ENCODE results near the gene NOX3. TPM values are rescaled to one million over a fixed set of nuclear protein-coding genes. Genes with fewer than 3 reads are reported as not detected.
A peak's percentile ranks its signal among the peaks of the same experiment; 100 is the strongest.

NOX3 gene
- total and polyA plus RNA-seq, 10 of the 15 experiments (the other 5 are each of a cell fraction or from before 2014, with no cell fraction given), result not detected

DNA sequence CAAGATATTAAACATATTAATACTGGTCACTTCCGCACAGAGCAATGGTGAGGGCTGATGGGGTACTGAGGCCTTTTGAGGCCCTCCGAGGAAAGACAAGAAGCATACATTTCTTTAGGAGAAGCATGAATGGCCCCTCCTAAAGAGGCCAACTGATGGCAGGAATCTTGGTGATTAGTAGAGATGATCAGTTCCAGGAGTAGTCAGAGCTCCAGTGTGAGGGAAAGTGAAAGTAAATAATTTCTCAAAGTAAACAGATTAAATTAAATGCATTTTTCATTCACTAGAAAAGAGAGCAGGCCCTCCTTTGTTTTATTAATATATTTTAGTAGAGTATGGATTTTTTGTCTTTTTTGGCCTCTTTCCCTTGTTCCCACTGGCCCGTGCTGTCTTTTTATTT lies 38.2 kb downstream of the NOX3 start:
- peak overlapping the region; percentile 48 for H3K4me2 ChIP-seq (ENCODE audit: control insufficient read depth, insufficient read depth)
- DNase-seq (ENCODE audit: low read depth, low spot score), result no peak
- H3K36me3 ChIP-seq (ENCODE audit: control insufficient read depth in 2 of 2, insufficient read depth in 2 of 2, low read length in 1 of 2), result no peaks in the 10 kb centered on the region
- SMC1A ChIA-PET (ENCODE audit: uncharacterized antibody, unreplicated experiment), result interaction anchor here (0.7 to 3.1 kb wide), 18 partner anchors 10 to 526 kb away, joined by 3 to 23 read pairs (median 4); no protein-coding TSS in a partner anchor
- 65% methylated on average over 3 of the region's 3 CpGs for WGBS (ENCODE audit: insufficient coverage, insufficient replicate concordance, low lambda C conversion rate, missing lambda C conversion rate)
- H3K9ac ChIP-seq (ENCODE audit: control insufficient read depth, insufficient read depth, low read length), result peak overlapping the region; percentile 46
- no peaks in the 10 kb centered on the region for H3K27me3 ChIP-seq (replicated peaks in 1 of 2; ENCODE audit: control insufficient read depth in 2 of 2, insufficient read depth in 2 of 2, low read length in 1 of 2)
- H3K27ac ChIP-seq (ENCODE audit: control insufficient read depth, insufficient read depth), result peak overlapping the region; percentile 79
- TF ChIP-seq NR2C2 (IDR thresholded peaks at IDR 0.05; ENCODE audit: borderline replicate concordance, control insufficient read depth, insufficient read length, low read depth) (no peak), DPF2 (IDR thresholded peaks at IDR 0.05) (no peak)
- TF ChIP-seq, protein P1, sequence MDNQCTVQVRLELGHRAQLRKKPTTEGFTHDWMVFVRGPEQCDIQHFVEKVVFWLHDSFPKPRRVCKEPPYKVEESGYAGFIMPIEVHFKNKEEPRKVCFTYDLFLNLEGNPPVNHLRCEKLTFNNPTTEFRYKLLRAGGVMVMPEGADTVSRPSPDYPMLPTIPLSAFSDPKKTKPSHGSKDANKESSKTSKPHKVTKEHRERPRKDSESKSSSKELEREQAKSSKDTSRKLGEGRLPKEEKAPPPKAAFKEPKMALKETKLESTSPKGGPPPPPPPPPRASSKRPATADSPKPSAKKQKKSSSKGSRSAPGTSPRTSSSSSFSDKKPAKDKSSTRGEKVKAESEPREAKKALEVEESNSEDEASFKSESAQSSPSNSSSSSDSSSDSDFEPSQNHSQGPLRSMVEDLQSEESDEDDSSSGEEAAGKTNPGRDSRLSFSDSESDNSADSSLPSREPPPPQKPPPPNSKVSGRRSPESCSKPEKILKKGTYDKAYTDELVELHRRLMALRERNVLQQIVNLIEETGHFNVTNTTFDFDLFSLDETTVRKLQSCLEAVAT (IDR thresholded peaks at IDR 0.05), result no peak
- TF ChIP-seq, protein P2, sequence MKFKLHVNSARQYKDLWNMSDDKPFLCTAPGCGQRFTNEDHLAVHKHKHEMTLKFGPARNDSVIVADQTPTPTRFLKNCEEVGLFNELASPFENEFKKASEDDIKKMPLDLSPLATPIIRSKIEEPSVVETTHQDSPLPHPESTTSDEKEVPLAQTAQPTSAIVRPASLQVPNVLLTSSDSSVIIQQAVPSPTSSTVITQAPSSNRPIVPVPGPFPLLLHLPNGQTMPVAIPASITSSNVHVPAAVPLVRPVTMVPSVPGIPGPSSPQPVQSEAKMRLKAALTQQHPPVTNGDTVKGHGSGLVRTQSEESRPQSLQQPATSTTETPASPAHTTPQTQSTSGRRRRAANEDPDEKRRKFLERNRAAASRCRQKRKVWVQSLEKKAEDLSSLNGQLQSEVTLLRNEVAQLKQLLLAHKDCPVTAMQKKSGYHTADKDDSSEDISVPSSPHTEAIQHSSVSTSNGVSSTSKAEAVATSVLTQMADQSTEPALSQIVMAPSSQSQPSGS (IDR thresholded peaks at IDR 0.05; ENCODE audit: low read length), result no peak
- no peak for FAIRE-seq
- H3K79me2 ChIP-seq (ENCODE audit: control insufficient read depth, insufficient read depth, low read length), result no peaks in the 10 kb centered on the region
- peak; percentile 67 for ATAC-seq
- POLR2A ChIA-PET, result interaction anchor here (0.5 to 2.0 kb wide), 3 partner anchors 101 to 976 kb away, joined by 3 to 4 read pairs (median 4); no protein-coding TSS in a partner anchor
- H4K20me1 ChIP-seq (ENCODE audit: control insufficient read depth, insufficient read depth), result no peaks in the 10 kb centered on the region
- no TSS peak for BruUV-seq (replicated peaks)
- H2AFZ ChIP-seq (ENCODE audit: control insufficient read depth, low read depth, low read length), result peak overlapping the region; percentile 43
- H3K4me3 ChIP-seq, result no peak overlapping the region
- in situ Hi-C loops (cut with MboI), result no loop called here
- intact Hi-C loops (cut with micrococcal nuclease; ENCODE audit: unreplicated experiment), result loop anchor here (5.0 to 10.0 kb wide), 2 partner anchors 90 to 467 kb away; no protein-coding TSS in a partner anchor
- RAD21 ChIA-PET (ENCODE audit: unreplicated experiment), result interaction anchor here (0.8 to 1.8 kb wide), 8 partner anchors 12 to 1363 kb away, joined by 3 to 11 read pairs (median 5); no protein-coding TSS in a partner anchor
- H3K4me1 ChIP-seq (ENCODE audit: control insufficient read depth, insufficient read depth, low read length), result peaks cover 29% of the 10 kb centered on the region
- no peaks in the 10 kb centered on the region for H3K9me3 ChIP-seq (replicated peaks; ENCODE audit: control insufficient read depth, insufficient read depth, low read length)
- CTCF ChIA-PET, result interaction anchor here (0.6 to 2.0 kb wide), 6 partner anchors 34 to 244 kb away, joined by 3 to 7 read pairs (median 3); no protein-coding TSS in a partner anchor
